GM23338 (cell line): ENCODE data around the gene NSUN3. TPM values are rescaled to one million over a fixed set of nuclear protein-coding genes. Genes with fewer than 3 reads are reported as not detected.

Source experiments
- ATAC-seq: fragments of 200-7000 bp; cut with Tn5 transposase; 3 replicates; pipeline ENCODE4 v1.9.1; 2020
- DNase-seq: peaks from one replicate; pipeline ENCODE4 v3.0.0-alpha.2; 2015; ENCODE audit warnings: low spot score
- H2AFZ ChIP-seq: fragments of 200-600 bp; sonication (generic); 2 replicates; pipeline ENCODE4 v1.8.0; 2016; ENCODE audit warnings: antibody characterized with exemption, mild to moderate bottlenecking, moderate library complexity
- H3F3A ChIP-seq: fragments of 200-600 bp; sonication (generic); replicated peaks from 2 replicates; pipeline ENCODE4 v1.8.0; 2017; ENCODE audit warnings: antibody characterized with exemption, mixed run types, low read depth
- H3K27ac ChIP-seq: fragments of 200-600 bp; sonication (generic); 2 replicates; pipeline ENCODE4 v1.6.1; 2016; ENCODE audit warnings: low read depth
- H3K27me3 ChIP-seq: fragments of 200-600 bp; sonication (generic); 2 replicates; pipeline ENCODE4 v1.8.0; 2016; ENCODE audit warnings: mild to moderate bottlenecking, mixed run types, moderate library complexity; ENCODE audit not compliant: insufficient read depth
- H3K36me3 ChIP-seq: fragments of 200-600 bp; sonication (generic); 2 replicates; pipeline ENCODE4 v1.8.0; 2016; ENCODE audit warnings: mild to moderate bottlenecking; ENCODE audit not compliant: insufficient read depth
- H3K4me1 ChIP-seq: fragments of 200-600 bp; sonication (generic); 2 replicates; pipeline ENCODE4 v1.8.0; 2016; ENCODE audit warnings: mild to moderate bottlenecking, moderate library complexity; ENCODE audit not compliant: insufficient read depth
- H3K4me2 ChIP-seq: fragments of 200-600 bp; sonication (generic); 2 replicates; pipeline ENCODE4 v1.7.1; 2017; ENCODE audit warnings: mixed run types
- H3K4me3 ChIP-seq: fragments of 200-600 bp; sonication (generic); 2 replicates; pipeline ENCODE4 v1.6.1; 2016; ENCODE audit warnings: mixed run types
- H3K79me2 ChIP-seq: fragments of 200-600 bp; sonication (generic); replicated peaks from 2 replicates; pipeline ENCODE4 v1.8.0; 2017; ENCODE audit warnings: mild to moderate bottlenecking; ENCODE audit not compliant: insufficient read depth
- H3K9me2 ChIP-seq: fragments of 200-600 bp; sonication (generic); 2 replicates; pipeline ENCODE4 v1.8.0; 2017; ENCODE audit not compliant: insufficient read depth
- H4K20me1 ChIP-seq: fragments of 200-600 bp; sonication (generic); replicated peaks from 2 replicates; pipeline ENCODE4 v1.8.0; 2017; ENCODE audit warnings: mild to moderate bottlenecking; ENCODE audit not compliant: insufficient read depth
- H3K27ac Mint-ChIP-seq: 2 replicates; pipeline ENCODE4 v1.8.0; 2020; ENCODE audit warnings: inconsistent platforms, mild to moderate bottlenecking, moderate library complexity, mixed read lengths
- H3K27me3 Mint-ChIP-seq: 3 replicates; pipeline ENCODE4 v1.8.0; 2022; ENCODE audit warnings: low read depth, mild to moderate bottlenecking, moderate library complexity, mixed read lengths, inconsistent platforms; ENCODE audit not compliant: insufficient read depth, poor library complexity
- H3K36me3 Mint-ChIP-seq: 3 replicates; pipeline ENCODE4 v1.8.0; 2021; ENCODE audit warnings: low read depth, mild to moderate bottlenecking, inconsistent platforms, moderate library complexity, mixed read lengths
- H3K4me1 Mint-ChIP-seq: 3 replicates; pipeline ENCODE4 v1.8.0; 2020; ENCODE audit warnings: mild to moderate bottlenecking, inconsistent platforms, mixed read lengths
- H3K4me3 Mint-ChIP-seq: 3 replicates; pipeline ENCODE4 v1.8.0; 2021; ENCODE audit warnings: moderate library complexity, mild to moderate bottlenecking, inconsistent platforms, mixed read lengths
- H3K9me3 Mint-ChIP-seq: 3 replicates; pipeline ENCODE4 v1.8.0; 2020; ENCODE audit warnings: moderate library complexity, mild to moderate bottlenecking, inconsistent platforms, mixed read lengths
- CREB1 ChIP-seq: fragments of 250-450 bp; sonication (Bioruptor Pico); IDR thresholded peaks from 2 replicates; pipeline ENCODE4 v1.5.0; 2020; ENCODE audit warnings: low read depth, mild to moderate bottlenecking, moderate library complexity
- ETS1 ChIP-seq: IDR thresholded peaks from 2 replicates; pipeline ENCODE4 v1.6.1; 2016; ENCODE audit warnings: antibody characterized with exemption
- EZH2 ChIP-seq: fragments of 200-600 bp; sonication (generic); IDR thresholded peaks from one replicate; pipeline ENCODE4 v1.8.0; 2017; ENCODE audit warnings: antibody characterized with exemption, mild to moderate bottlenecking, low read depth; ENCODE audit not compliant: unreplicated experiment
- EZH2phosphoT487 ChIP-seq: fragments of 200-600 bp; sonication (generic); IDR thresholded peaks from one replicate; pipeline ENCODE4 v1.8.1; 2018; ENCODE audit warnings: antibody characterized with exemption; ENCODE audit not compliant: unreplicated experiment
- JUNB ChIP-seq: IDR thresholded peaks from one replicate; pipeline ENCODE4 v1.6.1; 2016; ENCODE audit warnings: antibody characterized with exemption; ENCODE audit not compliant: unreplicated experiment
- NANOG ChIP-seq: IDR thresholded peaks from 2 replicates; pipeline ENCODE4 v1.6.1; 2016; ENCODE audit warnings: antibody characterized with exemption, borderline replicate concordance
- POLR2AphosphoS5 ChIP-seq: IDR thresholded peaks from 2 replicates; pipeline ENCODE4 v1.6.1; 2016; ENCODE audit warnings: antibody characterized with exemption, low read depth
- STAT1 ChIP-seq: IDR thresholded peaks from one replicate; pipeline ENCODE4 v1.6.1; 2016; ENCODE audit warnings: antibody characterized with exemption; ENCODE audit not compliant: unreplicated experiment
- ZNF114 ChIP-seq: fragments of 250-450 bp; sonication (Bioruptor Pico); IDR thresholded peaks from 2 replicates; pipeline ENCODE4 v1.5.0; 2020; ENCODE audit warnings: mild to moderate bottlenecking, moderate library complexity
- ZNF331 ChIP-seq: fragments of 250-450 bp; sonication (Bioruptor Pico); IDR thresholded peaks from 2 replicates; pipeline ENCODE4 v1.5.0; 2020; ENCODE audit warnings: low read depth, mild to moderate bottlenecking, moderate library complexity
- long read RNA-seq: library from polyadenylated mRNA; unstranded; transcript quantifications from one replicate; pipeline ENCODE4 v2.0.0, GENCODE V29; 2020; ENCODE audit not compliant: unreplicated experiment
- polyA plus RNA-seq: library from polyadenylated mRNA; unstranded; fragments of >200 nt; fragmentation: Nextera tagmentation; extraction: Ambion mirVana; gene quantifications from 2 replicates; pipeline ENCODE4 v1.2.1, GENCODE V29; 2016
- total RNA-seq: library from RNA; depleted of rRNA; stranded (reverse); fragments of >200 nt; shearing (Covaris generic); gene quantifications from 2 replicates; pipeline ENCODE4 v1.2.3, GENCODE V29; 2014; rRNA removed
- TF ChIP-seq, protein P1 (sequence below): fragments of 250-450 bp; sonication (Bioruptor Pico); IDR thresholded peaks from 2 replicates; pipeline ENCODE4 v1.5.0; 2020; ENCODE audit warnings: mild to moderate bottlenecking, moderate library complexity
- TF ChIP-seq, protein P2 (sequence below), 2 experiments: fragments of 200-600 bp in 1 of 2; sonication (generic) in 1 of 2; conservative IDR thresholded peaks; 2 replicates each; pipeline versions ENCODE4 v1.5.1 to v1.6.1; 2016 to 2017; ENCODE audit warnings: antibody characterized with exemption in 2 of 2, low read depth in 2 of 2, mild to moderate bottlenecking in 2 of 2, moderate library complexity in 1 of 2

The NSUN3 gene
- total RNA-seq (8.7 and 10.6 TPM in 2 replicates), polyA plus RNA-seq (5.4 and 6.3 TPM in 2 replicates)
- long read RNA-seq, partial matches to known transcripts: 0 of 4 reads
- long read RNA-seq, other reads (novel, unspliced or antisense): 1 of 4 reads

GRCh38 chr3:94062513-94063404, at the start of gene NSUN3, which contains the start of gene DHFR2:
NSUN3 (plus strand) TSS chr3:94063061; CDS start chr3:94063127, 66 bp downstream.
DHFR2 (minus strand) TSS chr3:94062916; CDS start chr3:94061511, 1,405 bp downstream.
- H3K4me2 ChIP-seq: peak within 1 kb of the TSS; percentile 84
- Mint-ChIP-seq H3K4me1 (peaks cover 2% of the 10 kb centered on the region; the same call in 1 of the 3 replicates), H3K36me3 (peaks cover 8% of the 10 kb centered on the region), H3K4me3 (peak within 1 kb of the TSS; percentile 98), H3K9me3 (no peaks in the 10 kb centered on the region; the same call in 2 of the 3 replicates), H3K27ac (peak within 1 kb of the TSS; percentile 99), H3K27me3 (peaks cover 6% of the 10 kb centered on the region)
- H3K36me3 ChIP-seq: no peaks in the 10 kb centered on the region
- H3K9me2 ChIP-seq: no peaks in the 10 kb centered on the region
- H3K27me3 ChIP-seq: no peaks in the 10 kb centered on the region
- peak; percentile 99 for DNase-seq
- peak within 1 kb of the TSS; percentile 92 for H3K27ac ChIP-seq
- peaks cover 10% of the 10 kb centered on the region; the same call in 1 of the 2 replicates for H3K79me2 ChIP-seq
- no peaks in the 10 kb centered on the region for H3K4me1 ChIP-seq
- peak; percentile 97 for ATAC-seq
- H3F3A ChIP-seq: no peaks in the 10 kb centered on the region
- H4K20me1 ChIP-seq: no peaks in the 10 kb centered on the region
- H2AFZ ChIP-seq: peak within 1 kb of the TSS; percentile 89
- peak within 1 kb of the TSS; percentile 62 for H3K4me3 ChIP-seq
- no peak for TF ChIP-seq NANOG
- no peak for TF ChIP-seq ZNF114
- TF ChIP-seq JUNB: no peak
- TF ChIP-seq POLR2AphosphoS5: peak; percentile 71
- no peak for TF ChIP-seq STAT1
- 0 out of 2 replicates have a peak, but pooled peaks have one; percentile 30 for TF ChIP-seq CREB1 (CRISPR knock-in tag)
- no peak for TF ChIP-seq EZH2phosphoT487
- TF ChIP-seq ETS1: peak; percentile 63
- TF ChIP-seq ZNF331: 0 out of 2 replicates have a peak, but pooled peaks have one; percentile 8
- TF ChIP-seq, protein P1, sequence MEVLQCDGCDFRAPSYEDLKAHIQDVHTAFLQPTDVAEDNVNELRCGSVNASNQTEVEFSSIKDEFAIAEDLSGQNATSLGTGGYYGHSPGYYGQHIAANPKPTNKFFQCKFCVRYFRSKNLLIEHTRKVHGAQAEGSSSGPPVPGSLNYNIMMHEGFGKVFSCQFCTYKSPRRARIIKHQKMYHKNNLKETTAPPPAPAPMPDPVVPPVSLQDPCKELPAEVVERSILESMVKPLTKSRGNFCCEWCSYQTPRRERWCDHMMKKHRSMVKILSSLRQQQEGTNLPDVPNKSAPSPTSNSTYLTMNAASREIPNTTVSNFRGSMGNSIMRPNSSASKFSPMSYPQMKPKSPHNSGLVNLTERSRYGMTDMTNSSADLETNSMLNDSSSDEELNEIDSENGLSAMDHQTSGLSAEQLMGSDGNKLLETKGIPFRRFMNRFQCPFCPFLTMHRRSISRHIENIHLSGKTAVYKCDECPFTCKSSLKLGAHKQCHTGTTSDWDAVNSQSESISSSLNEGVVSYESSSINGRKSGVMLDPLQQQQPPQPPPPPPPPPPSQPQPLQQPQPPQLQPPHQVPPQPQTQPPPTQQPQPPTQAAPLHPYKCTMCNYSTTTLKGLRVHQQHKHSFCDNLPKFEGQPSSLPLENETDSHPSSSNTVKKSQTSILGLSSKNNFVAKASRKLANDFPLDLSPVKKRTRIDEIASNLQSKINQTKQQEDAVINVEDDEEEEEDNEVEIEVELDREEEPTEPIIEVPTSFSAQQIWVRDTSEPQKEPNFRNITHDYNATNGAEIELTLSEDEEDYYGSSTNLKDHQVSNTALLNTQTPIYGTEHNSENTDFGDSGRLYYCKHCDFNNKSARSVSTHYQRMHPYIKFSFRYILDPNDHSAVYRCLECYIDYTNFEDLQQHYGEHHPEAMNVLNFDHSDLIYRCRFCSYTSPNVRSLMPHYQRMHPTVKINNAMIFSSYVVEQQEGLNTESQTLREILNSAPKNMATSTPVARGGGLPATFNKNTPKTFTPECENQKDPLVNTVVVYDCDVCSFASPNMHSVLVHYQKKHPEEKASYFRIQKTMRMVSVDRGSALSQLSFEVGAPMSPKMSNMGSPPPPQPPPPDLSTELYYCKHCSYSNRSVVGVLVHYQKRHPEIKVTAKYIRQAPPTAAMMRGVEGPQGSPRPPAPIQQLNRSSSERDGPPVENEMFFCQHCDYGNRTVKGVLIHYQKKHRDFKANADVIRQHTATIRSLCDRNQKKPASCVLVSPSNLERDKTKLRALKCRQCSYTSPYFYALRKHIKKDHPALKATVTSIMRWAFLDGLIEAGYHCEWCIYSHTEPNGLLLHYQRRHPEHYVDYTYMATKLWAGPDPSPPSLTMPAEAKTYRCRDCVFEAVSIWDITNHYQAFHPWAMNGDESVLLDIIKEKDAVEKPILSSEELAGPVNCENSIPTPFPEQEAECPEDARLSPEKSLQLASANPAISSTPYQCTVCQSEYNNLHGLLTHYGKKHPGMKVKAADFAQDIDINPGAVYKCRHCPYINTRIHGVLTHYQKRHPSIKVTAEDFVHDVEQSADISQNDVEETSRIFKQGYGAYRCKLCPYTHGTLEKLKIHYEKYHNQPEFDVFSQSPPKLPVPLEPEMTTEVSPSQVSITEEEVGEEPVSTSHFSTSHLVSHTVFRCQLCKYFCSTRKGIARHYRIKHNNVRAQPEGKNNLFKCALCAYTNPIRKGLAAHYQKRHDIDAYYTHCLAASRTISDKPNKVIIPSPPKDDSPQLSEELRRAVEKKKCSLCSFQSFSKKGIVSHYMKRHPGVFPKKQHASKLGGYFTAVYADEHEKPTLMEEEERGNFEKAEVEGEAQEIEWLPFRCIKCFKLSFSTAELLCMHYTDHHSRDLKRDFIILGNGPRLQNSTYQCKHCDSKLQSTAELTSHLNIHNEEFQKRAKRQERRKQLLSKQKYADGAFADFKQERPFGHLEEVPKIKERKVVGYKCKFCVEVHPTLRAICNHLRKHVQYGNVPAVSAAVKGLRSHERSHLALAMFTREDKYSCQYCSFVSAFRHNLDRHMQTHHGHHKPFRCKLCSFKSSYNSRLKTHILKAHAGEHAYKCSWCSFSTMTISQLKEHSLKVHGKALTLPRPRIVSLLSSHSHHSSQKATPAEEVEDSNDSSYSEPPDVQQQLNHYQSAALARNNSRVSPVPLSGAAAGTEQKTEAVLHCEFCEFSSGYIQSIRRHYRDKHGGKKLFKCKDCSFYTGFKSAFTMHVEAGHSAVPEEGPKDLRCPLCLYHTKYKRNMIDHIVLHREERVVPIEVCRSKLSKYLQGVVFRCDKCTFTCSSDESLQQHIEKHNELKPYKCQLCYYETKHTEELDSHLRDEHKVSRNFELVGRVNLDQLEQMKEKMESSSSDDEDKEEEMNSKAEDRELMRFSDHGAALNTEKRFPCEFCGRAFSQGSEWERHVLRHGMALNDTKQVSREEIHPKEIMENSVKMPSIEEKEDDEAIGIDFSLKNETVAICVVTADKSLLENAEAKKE (CRISPR knock-in tag): no peak
- no peak for TF ChIP-seq EZH2
- TF ChIP-seq, protein P2, sequence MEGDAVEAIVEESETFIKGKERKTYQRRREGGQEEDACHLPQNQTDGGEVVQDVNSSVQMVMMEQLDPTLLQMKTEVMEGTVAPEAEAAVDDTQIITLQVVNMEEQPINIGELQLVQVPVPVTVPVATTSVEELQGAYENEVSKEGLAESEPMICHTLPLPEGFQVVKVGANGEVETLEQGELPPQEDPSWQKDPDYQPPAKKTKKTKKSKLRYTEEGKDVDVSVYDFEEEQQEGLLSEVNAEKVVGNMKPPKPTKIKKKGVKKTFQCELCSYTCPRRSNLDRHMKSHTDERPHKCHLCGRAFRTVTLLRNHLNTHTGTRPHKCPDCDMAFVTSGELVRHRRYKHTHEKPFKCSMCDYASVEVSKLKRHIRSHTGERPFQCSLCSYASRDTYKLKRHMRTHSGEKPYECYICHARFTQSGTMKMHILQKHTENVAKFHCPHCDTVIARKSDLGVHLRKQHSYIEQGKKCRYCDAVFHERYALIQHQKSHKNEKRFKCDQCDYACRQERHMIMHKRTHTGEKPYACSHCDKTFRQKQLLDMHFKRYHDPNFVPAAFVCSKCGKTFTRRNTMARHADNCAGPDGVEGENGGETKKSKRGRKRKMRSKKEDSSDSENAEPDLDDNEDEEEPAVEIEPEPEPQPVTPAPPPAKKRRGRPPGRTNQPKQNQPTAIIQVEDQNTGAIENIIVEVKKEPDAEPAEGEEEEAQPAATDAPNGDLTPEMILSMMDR (conservative IDR thresholded peaks at IDR 0.05; ENCODE audit: low read depth in 2 of 2): no peak
